NCI-H2227 (cell line): ENCODE measurements around the gene SORCS2.

ENCODE experiments used
- DNase-seq: peaks from one replicate; lab custom pipeline; 2025; ENCODE audit not compliant: unreplicated experiment; lab: John Stamatoyannopoulos, UW

The SORCS2 gene

DNA sequence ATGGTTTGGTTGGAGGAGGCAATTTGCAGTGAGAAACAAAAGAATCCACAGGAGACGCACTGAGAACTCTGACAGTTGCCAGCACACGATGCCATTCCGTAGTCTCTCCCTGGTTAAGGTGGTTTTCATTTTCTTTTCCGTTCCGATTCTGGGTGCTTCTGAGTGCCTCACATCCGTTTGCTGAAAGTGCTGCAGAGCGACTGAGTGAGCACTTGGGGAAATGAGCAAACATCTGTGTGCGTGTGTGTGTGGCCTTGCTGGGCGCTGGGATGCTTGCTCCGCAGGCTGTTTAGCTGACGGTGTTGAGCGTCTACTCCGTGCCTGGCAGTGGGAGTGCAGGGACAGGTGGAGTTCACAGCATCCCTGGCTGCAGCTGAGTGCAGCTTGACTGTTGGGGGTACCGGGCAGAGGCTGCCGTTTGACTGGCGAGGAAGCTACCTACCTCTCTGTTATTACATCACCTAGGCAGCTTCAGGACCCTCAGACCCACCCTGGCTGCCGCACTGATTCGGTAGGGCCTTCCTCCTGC is 49.3 kb downstream of the SORCS2 start:
- no peak for DNase-seq

DNA sequence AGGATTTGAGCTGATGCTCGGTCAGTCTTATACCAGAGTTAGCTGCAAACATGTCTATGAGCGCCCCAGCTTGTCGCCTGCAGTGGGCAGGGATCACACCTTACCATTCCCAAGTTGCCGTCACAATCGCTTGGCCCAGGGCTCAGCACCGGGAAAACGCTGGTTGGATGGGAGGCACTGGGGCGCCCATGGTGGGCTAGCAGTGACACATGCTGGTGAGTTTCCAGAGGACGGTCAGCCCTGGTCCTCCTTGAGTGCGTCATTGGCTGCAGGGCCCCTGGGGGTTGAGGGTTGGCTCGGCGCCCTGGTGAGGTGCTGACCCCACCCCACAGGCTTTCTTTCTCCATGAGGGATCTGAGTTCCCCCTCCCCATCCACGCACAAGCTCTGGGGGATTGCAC is 50.4 kb downstream of the SORCS2 start:
- no peak for DNase-seq

DNA sequence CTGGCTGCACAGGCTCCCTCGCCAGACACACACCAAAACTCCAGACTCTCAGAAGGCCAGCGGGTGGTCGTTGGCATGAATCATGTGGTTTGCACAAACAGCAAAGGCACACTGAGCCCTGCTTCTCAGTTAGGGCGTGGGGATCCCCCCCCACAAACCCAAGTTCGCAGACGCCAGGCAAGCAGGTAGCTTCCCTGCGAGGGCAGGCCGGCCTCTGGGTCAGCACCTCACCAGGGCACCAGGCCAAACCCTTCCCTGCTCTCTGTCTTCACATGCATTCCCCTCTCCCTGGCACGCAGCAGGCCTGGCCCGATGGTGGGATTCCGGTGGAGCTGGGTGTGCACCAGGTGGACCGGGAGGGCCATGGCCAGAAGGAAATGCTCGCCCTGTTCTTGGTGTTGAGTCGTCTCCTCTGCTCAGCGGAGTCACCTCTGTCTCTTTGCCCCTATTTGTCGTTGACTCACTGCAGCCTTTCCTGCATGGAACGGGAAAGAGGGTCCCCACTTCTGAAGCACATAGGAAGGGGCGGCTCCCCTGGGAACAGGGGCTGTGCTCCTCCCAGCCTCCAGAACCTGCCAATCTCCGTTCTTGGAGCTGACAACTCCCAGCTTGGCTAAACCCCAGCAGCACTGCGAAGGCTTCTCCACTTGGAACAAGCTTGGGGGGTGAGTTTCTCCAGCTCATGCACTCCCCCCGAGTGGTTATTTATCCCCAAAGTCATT is 51.4 kb downstream of the SORCS2 start:
- no peak for DNase-seq

DNA sequence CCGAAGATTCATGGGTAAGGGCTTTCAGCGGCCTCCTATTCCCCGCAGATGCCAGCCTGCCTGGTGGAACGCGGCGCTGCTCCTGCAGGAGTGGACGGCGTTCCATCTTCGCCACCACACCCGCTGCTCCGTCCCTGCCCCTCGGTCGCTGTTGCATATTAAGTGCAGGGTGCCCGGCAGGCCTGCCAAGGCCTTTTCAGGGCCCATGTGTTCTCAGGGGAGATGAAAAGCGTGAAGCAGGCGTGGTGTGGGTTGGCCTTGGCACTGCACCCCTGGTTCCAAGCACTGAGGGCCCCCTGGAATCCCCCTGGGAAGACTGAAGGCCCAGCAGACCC is 52.0 kb downstream of the SORCS2 start:
- no peak for DNase-seq

DNA sequence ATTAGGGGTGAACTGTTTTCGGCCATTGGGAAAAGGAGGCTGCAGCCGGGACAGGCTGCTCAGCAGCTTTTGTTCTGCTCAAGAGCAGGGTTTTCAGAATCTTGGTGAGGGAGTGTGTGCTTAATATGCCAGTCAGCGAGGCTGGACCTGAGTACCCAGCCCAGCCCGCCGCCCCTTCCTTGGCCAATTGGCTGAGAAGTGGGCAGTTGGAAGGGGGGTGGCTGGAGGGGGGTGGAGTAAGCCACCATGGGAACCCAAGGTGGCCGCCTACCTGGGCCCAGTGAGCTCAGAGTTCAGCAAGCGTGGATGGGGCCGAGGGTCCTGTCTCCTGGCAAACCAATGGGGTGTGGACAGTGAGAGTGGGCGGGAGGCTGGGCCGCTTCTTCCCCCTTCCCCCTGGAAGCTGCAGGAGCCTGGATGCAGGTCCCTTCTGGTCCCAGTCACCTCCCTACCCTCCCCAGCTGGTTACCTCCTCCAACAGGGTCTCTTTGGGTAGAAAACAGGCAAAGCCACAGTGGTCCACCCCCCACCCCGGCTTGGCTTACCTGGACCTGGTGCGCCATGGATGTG is 52.5 kb downstream of the SORCS2 start:
- no peak for DNase-seq

DNA sequence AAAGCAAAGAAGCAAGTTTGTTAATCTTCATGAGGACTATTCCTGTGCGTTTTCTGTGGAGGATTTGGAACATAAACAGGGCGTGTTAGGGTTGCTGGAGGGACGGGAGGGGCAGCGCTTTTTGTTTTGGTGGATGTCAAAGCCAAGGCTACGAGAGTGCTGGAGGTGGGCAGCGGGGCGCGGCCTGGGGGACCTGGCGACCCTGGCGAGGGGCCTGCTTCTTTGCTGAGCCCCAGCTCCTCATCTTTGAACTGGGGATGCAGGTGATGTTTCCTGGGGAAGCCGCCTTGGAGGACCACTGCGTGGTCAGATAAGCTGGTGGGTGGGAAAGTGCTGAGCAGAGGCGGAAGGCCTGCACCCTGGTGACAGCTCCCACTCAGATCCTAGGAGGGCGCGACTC is 55.2 kb downstream of the SORCS2 start:
- no peak for DNase-seq

DNA sequence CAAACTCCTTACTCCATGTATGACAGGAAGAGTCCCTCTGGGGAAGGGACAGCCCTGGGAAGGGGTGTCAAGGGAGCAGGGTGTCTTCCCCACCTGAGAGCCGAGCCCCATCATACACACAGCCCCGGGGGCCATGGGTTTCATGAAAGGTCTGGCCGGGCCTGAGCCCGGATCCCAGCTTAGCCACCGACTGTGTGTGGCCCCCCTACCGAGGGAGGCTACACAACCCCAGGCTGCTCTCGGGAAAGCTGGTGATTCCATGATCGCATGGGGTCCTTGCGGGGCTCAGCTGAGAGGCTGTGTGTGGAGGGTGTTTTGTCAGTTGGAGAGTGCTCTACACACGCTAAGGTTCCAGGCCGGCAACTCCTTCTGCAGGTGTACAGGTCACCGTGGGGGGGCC is 55.6 kb downstream of the SORCS2 start:
- no peak for DNase-seq

DNA sequence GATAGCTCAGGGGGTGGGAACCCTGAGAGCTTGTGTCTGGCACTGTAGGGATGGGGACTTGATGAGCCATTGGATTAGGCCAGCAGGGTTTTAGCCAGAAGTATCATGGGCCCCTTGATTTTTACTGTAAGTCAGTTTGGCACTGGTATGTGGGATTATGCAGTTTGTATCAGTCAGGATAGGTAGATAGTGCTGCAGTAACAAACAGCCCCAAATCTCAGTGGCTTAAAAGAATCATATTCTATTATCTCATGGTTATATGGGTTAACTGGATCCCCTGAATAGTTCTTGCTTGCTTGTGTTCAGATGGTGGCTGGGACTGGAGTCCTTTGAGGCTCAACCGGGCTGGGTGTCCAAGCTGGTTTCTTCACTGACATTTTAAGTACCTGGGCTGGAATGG is 56.5 kb downstream of the SORCS2 start:
- no peak for DNase-seq

DNA sequence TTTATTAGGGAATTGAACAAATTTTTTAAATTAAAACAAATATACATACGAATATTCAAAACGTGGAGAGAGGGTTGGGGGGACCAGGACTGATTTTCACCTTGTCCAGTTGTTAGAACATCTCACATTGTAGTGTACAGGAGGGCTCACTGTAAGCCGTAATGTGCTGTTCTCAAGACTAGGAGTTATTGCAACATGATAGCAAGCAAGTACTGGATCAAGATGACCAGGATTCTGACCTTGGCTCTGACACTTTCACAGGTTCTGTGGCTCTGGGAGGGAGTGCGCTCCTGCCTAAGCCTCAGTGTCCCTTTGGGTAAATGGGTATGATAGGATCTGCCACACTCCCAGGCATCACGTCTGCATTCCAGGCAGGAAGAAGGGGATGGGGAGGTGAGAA is 59.0 kb downstream of the SORCS2 start:
- DNase-seq, result no peak

DNA sequence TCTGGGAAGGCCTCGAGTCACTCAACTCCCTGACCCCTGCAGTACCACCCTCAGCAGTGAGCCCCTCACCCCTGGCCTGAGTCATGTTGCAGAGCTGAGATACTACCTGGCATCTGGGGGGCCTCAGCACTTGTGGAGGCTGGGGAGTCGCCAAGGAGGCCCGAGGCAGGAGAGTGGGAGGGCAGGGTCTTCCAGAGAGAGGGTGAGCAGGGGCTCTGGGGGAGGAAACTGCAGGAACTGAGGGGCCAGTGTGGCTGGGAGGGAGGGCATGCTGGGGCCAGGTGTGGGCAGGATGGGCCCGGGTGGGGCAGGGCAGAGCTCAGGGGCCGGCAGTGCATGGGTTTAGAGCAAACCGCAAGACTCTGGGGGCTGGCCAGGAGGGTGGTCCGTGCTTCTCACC is 59.7 kb downstream of the SORCS2 start:
- DNase-seq, result no peak

DNA sequence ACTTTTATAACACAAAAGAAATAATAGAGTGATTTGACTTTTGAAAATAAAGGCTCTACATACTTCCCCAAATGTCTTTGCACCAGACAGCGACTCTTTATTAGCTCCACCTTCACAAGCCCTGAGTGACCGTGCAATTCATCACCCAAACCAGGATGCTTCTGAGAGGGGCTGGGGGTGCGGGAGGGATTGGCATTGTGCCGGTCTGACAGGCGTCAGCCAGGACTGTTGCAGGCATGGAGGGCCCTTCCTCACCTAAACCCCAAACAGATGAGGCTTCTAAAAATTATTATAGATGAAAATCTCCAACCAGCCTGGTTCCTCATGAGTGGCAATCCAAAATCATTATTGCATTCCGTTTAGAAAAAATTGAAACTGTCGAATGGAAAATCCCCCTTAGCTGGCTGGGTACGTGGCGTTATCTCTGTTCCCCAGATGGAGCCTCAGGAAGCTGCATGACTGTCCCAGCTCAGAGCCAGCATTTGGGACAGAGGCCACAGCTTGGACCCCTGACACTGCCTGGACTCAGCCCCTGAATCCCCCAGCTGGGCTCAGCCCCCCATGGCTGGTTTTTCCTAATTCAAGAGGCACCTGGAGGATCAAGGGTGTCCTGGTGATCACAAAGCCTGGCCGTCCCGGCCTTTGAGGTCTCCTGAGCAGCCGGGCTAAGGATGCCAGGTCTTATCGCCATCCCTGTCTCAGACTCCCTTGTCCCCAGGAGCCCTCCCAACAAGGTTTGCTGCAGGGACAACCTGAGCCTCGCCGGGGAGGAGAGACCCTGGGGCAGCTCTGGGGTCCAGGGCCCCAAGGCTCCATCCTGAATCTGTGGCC is 60.4 kb downstream of the SORCS2 start:
- DNase-seq, result no peak

DNA sequence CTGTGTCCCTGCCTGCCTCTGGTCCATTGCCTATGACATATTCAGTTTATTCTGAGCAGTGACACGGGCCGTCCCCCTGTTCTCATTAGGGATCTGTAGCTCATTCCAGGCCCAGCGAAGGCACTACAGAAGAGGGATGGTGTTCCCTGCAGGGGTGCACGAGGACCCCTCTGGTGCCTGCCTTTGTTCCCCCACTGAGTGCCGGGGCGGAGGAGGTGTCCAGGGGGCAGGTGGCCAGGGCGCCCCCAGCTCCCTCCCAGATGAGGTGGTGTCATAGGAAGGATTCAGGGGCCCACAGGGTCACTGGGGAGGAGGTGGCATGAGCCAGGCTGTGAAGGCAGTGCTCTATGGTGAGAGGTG is 61.0 kb downstream of the SORCS2 start:
- DNase-seq, result no peak

DNA sequence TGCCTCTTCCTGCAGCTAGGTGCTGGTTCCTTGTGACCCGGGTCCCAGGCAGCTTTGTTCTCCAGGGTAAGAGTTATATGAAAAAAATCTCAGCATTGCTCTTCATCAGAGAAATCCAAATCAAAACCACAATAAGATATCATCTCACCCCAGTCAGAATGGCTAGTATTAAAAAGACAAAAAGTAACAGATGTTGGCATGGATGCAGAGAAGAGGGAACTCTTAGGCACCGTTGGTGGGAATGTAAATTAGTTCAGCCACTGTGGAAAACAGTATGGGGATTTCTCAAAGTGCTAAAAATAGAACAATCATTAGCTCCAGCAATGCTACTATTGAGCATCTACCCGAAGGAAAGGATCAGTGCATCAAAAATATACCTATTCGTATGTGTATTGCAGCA is 61.5 kb downstream of the SORCS2 start:
- DNase-seq, result no peak

DNA sequence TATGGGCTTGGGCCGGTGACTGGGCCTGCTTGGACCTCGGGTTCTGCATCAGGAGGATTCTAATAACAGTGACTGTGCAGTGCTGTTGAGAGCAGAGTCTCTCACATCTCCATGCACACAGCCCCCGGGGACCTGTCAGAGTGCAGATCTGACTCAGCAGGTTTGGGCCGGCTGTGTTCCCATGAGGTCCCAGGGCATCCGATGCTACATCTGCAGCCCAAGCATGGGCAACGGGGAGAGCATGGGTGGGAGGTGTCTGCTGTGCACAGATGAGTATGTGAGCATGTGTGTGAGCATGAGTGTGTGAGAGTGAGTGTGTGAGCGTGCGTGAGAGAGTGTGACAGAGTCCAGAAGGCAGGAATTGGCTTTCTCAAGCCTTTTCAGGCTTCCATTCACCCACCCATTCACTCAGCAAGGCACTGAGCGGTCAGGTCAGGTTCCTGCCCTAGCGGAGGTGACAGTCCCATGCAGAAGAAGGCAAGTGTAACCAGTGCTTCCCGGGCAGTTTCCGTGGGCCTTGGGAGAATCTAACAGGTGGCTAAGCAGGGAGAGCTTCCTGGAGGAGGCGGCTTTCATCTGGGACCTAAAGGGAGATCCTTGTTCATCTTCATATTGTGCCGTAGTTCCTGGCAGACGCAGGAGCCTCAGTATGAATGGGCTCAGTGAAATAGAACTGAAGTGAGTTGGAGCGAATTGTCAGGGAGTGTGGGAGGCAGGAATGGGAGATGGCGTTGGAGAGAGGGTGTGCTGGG is 62.6 kb downstream of the SORCS2 start:
- DNase-seq, result no peak

DNA sequence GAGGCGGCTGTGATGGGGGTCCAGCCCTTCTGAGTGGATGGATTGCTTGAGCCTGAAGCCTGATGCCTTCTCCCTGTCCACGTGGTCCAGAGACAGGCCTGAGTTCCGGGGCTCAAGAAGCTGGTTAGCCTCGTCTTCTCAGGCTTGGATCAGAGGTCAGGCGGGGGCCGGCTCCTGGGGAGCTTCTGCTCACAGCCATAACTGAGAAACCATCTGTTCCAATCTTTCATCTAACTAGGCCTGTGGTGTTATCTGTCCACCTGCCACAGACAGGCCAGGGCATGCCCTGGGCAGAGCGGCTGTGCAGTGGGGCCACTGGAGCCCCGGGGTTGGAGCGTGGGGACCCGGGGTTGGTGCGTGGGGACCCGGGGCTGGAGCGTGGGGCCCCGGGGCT is 63.1 kb downstream of the SORCS2 start:
- DNase-seq, result no peak

DNA sequence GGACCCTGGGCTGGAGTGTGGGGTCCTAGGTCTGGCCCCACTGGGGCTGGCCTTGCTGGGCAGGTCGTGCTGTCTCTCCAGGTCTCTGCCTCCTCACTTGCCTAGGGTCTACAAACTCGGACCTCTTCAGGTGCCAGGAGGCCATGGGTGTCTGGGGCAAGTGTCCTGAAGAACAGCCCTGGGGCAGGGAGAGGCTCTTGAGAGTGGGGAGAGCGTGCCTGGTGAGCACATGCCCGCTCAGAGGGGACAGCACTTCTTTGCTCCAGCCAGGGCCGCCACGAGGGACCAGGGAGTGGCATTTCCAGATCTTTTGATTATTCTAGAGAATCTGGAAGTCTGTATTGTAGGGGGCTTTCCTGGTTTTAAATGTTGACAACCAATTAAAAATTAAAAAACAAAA is 63.7 kb downstream of the SORCS2 start:
- no peak for DNase-seq

DNA sequence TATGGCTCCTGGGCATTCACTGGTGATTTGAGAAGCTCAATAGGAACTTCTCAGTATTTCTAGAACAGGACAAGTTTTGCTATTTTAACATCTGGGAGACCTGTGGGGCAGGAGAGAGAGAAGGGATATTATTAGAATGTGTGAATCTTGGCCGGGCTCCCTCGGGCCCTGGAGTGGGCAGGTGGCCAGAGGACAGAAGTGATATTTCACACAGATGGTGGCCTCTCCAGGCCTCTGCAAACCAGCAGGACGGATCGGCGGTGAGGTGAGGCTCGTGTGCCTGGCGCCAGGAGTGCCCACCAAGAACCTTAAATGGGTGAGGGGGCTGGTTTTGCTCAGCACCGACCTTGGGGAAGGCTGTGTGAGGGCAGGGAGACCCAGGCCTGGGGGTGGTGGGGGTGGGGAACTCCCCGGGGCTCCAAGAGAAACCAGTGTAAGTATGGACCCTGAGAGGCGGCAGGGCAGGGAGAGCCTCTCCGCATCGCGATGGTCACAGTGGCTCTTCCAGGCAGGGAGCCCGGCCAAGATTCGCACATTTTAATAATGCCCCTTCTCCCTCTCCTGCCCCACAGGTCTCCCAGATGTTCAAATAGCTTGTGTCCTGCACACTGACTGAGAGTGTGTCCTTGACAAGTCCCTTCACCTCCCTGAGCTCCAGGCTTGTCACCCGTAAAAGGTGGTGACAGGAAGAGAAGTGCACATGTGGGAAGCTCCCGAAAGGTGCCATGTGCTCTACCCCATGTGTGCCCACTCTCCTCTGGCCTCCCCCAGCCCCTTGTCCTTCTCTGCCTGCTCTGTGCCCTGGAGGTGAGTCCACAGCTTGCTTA is 64.9 kb downstream of the SORCS2 start:
- DNase-seq, result no peak

DNA sequence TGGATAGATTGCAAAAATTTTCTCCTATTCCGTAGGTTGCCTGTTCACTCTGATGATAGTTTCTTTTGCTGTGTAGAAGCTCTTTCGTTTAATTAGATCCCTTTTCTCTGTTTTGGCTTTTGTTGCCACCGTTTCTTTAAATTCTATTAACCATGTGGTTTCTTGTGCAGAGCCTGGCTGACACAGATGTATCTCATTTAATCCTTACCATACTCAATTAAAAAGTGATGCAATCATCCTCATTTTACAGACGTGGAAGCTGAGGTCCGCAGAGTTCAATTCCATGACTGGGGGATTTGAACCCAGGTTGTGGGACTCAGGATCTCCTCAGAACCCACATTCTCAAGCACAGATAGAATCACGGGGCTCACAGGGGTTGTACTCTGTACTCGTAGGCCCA is 66.7 kb downstream of the SORCS2 start:
- DNase-seq, result no peak

DNA sequence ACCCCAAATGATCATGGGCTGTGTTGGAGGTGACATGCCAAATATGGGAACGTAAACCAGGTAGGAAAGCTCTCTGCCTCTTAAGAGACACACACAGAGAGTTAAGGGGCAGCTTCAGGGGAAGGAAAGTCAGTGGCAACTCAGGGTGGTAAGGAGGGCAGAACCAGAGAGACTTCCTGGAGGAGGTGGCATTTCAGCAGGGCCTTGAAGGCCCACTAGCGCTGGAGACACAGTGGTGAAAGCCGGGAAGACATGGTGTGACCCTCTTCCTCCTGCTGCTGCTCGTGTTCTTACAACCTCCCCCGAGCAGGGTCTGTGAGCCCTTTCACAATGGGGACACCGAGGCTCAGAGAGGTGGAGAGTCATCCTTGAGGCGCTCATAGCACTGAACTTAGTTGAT is 68.2 kb downstream of the SORCS2 start:
- no peak for DNase-seq

DNA sequence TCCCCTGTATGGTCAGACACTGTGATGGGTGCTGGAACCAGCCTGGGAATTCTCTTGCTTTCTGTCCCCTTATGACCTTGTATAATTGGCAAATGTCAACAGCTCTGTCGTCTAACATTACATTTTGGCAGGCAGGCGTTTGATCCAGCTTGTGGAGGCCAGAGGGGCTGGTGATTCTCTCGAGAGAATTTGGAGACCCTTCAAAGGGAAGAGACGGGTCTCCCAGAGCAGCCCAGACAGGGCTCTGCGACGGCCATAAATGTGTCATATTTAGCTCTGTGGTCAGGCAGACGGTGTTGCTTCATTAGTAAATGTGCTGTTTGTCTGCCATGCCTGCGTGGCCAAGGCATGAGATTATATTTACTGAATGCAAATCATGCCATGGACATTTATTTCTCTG is 68.7 kb downstream of the SORCS2 start:
- no peak for DNase-seq

DNA sequence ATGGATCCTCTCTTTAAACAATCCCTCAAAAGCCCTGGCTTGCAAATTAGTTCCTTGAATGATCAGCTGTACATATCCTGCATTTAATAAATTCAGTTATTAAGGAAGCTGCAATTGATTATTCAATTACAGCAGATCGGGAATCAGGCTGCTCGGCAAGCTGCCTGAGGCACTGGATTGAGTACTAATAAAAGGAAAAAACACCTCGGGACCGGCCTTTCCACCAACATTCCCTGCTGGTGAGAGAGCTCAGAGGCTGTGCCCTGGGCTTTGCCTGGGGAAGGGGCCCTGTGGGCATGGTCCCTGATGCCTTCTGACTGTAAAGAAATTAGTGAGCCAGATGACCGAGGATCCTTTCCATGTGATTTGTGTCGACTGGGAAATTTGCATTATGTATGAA is 69.2 kb downstream of the SORCS2 start:
- DNase-seq, result no peak
